Stimulated activated CD4-positive, alpha-beta T cell treated with anti-CD3 and anti-CD28 coated beads, TNF-alpha, amount 100 ng/mL, for 4 hours (primary cell): ENCODE results near the gene STRN3.

Experiments used
- DNase-seq, 3 experiments: peaks; one replicate each; pipeline ENCODE4 v3.0.0-alpha.2; 2020; ENCODE audit warnings: low read depth in 3 of 3

Gene STRN3

DNA sequence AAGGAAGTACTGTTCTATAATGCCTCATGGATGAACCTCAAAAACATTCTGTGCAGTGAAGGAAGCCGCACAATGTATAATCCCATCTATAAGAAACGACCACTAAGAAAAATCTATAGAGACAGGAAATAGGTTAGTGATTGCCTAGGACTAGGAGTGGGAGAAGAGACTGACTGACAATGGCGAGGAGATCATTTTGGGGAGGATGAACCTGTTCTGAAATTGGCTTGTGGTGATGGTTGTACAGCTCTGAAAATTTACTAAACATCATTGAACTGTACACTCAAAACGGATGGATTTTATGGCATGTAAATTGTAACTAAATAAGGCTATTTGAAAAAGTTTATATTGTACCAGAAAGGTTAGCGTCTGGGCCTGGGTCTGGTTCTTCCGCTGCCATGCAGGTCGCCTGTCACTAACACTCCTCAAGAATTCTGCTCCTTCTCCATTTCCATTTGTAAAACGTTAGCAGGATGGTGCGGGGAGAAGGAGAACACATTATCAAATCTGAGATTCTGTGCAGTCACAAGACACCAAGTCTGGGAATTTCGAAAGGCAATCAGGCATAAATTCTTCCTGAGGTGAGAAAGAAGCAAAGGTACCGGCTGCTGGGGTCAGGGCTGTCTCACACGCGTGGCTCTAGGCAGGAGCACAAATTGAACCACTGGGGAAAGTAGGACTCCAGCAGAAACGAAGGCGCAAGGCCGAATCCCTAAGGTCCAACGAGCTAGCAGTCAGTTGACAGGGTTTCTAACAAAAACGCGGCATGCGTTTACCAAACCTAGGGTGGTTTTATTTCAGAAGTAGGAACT, 152.7 kb downstream of the STRN3 start:
- DNase-seq = no peak

DNA sequence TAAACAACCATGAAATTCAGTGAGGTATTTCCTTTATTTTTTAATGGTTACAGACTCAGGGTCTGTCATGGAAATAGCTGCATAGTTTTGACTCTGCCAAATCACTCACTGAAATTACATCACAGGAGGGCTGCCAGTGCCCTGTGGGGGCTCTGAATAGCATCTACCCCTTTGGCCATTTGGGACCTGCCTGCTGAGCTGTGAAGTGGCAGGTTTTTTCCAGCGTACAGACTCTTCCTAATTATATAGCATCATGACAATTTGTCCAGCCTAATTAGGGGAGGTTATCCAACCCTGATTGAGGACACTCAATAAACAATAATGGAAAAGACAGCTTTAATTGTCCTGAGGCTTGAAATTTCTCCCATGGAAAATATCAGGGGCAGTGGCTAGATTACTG, 153.6 kb downstream of the STRN3 start:
- DNase-seq = no peak

DNA sequence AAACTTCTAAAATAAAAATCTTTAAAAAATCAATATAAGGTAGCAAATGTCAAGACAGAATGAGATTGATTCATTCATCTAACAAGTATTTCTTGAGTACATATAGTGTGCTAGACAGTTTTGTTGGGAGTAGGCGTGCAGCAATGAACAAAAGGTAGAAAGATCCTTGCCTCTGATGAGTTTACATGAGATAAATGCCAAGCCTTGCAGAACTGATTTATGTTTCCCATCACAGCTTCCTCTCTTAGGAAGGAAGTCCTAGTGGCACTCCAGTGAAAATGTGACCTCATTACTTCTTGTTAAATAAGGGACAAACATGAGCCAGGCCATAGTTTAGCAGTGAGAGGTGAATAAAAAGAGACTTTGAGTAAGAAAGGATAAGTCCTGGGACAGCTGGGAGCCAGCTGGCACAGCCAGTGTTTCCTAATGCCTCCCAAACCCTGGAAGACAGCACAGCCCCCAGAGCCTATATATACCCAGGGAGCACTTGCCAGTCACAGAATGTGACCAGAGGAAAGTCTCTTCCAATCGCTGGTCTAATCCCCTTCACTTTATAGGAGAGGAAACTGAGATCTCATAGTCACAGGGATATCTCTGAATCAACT, 156.5 kb downstream of the STRN3 start:
- DNase-seq = no peak

DNA sequence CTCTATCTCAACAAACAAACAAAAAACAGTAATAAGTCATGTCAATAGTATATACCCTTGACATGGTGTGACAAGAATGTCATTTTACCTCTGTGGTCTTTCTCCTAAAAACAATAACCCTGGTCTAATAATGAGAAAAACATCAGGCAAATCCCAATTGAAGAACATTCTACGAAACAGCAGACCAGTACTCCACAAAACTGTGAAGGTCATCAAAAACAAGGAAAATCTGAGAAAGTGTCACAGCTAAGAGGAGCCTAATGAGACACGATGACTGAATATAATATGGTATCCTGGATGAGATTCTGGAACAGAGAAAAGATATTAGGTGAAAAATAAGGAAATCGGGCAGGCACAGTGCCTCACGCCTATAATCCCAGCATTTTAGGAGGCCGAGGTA, 157.4 kb downstream of the STRN3 start:
- DNase-seq = no peak

DNA sequence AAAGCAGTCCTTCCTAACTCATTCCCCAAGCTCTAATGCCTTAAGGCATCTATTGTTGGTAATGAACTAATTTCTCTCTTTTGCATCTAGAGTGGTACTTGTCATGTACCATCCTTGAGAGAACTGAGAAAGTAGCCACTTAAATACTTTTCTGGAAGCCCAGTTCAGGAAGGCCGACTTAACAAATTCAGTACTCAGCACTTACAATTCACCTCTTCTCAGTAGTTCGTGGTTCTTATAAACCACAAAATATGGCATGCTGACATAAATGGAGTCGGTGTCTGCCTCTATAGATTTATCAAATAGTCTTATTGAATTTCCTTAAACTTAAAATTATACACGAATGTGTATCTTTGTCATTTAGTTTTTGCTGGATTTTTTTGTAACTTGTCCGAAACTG, 161.2 kb downstream of the STRN3 start:
- DNase-seq = no peak

DNA sequence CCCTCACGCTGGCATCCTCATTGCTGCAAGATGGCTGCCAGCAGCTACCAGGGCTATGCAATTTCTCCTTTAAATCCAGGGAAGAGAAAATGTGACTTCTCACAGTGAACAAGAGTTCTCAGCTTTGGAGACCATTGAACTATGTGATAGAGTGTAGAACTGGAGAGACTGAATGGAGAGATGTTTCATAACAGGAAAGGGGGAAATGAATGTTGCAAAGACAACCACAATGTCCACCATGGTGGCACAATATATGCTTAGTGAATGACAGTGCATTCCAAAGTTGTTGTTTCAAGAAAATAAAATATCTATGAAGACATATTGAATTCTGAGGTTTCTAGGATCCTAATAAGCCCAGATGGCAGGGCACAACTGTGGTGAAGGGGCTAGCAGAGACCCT, 165.0 kb downstream of the STRN3 start:
- DNase-seq = no peak

DNA sequence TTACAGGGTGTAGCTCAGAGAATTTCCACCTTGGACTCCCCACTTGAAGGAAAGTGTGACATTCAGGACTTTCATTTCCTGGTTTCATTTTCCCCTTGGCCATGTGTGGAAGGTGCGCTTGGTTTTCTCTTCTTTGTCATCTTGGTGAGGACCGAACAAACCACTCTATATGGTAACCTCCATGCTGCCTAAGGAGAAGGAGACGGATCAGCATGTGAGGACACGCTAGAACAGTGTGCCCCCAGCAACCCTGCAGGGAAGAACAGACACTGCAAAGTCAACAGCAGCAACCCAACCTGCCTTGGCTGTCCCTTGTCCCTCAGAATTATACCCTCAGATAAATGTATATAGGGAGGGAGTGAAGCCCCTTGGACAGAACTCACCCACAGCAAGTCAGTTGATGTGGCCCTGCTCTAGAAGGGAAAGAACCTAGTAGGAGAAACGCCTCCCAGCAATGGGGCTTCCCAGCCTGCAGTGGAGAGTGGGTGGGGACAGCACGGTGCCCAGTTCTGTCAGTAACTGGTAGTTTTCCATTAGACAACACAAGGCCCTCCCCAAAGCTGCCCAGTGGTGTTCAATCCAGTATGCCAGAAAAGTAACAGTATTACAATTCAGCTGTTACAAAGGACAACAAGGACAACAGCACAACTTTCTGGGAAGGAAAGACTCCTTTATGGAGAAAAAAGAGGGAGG, 170.7 kb downstream of the STRN3 start:
- DNase-seq = no peak

DNA sequence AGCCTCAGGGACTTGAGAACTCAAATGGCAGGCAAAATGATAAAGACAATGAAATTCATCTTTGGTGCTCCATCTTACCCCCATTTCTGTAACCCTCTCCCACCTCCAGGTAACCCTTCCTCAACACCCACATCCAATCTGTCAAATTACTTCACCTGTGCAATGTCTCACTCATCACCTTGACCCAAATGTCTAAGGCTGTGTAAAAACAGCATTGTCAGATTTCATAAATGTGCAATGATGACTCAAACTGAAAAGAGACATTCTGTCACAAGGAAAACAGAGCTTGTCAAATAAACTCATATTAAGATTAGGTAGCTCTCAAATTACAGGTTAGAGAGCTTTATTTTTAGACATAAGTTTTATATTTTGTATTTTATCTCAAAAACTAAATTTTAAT, 171.7 kb downstream of the STRN3 start:
- no peak for DNase-seq

DNA sequence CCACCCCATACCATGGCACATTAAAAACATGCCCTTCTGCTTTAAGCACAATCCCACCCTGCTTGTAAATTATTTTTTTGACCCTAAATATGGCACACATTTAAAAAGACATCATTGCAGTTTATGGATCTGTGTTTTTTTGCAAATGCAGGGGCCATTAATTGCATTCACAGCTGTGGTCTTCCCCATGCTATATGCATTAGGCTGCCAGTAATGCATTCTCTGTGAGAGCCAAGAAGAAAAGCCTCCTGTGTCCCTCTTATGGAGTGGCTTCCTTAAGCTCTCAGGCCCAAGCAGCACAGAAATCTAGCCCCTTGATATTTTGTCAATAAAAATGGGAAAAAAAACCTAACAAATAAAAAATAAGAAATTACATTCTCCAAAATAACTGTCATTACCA, 172.2 kb downstream of the STRN3 start:
- no peak for DNase-seq

DNA sequence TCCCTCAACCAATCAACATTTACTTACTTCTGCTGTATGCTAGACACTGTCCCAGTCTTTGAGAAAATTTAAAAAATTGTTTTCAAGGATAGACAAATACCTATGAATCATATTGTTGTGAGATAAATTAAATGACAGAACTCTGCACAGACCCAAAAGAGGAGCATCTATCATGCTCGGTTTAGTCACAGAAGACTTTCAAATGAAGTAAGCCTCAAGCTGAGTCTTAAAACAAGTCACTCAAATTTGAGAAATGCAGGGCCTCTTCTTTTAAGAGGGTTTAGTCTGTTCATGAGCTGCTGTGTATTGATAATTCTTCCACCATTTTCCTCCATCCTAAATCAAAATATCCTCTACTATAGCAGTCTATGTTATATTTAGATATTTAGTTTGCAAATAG, 176.2 kb downstream of the STRN3 start:
- no peak for DNase-seq

DNA sequence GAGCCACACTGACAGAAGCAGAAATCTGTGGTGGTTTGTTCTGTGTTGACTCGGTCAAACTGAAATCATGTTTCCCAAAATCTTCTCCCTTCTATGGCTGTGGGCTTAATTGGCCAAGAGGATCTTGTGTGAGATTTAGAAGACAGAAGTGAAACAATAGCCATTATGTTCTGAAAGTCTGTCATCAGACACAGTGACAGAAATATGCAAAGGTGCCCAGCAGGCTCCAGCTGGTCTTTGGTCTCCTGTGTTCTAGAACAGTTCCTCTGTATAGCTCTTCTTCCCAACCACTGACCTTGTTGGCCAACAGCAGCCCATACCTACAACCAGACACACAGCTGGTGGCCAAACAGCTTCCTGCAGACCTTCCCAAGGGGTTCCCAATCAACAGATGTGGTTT, 176.8 kb downstream of the STRN3 start:
- no peak for DNase-seq

DNA sequence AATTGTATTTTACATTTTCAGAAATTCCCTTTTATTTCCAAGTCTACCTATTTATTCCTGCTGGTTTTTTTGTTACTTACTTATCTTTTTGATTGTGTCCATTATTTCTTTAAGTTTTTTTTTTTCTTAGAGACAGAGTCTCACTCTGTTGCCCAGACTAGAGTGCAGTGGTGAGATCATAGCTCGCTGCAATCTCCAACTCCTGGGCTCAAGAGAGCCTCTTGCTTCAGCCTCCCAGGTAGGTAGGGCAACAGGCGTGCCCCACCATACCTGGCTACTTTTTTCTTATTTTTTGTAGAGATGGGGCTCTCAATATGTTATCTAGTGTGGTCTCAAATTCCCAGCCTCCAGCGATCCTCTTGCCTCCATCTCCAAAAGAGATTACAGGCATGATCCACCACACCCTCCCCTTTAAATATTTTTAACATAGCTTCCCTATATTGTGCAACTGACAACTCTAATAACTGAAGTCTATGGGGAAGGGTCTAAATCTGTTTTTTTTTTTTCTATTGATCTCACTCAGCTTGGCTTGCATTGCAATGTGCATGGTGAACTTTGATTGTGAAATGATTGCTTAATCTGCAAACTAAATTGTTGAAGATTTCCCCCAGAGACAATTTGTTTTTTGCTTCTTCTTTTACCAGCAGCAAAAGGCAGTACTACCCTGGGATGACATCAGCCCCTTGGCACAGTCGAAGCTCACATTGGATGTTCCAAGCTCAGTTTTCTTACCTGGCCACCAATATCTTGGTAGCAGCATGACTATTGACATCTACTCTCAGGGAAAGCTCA, 177.5 kb downstream of the STRN3 start:
- DNase-seq = no peak
